ENCODE results near the gene PIEZO2. TPM values are rescaled to one million over a fixed set of nuclear protein-coding genes. Genes with fewer than 3 reads are reported as not detected.
"Not testable (repeated sequence)": the region's sequence is repeated elsewhere in the genome, so short reads cannot be mapped to it uniquely, and the experiment has no call there.

The PIEZO2 gene
- total RNA-seq, 4 donors from 2014 or later: 0.64 to 1.8 (median 1.6) TPM

DNA sequence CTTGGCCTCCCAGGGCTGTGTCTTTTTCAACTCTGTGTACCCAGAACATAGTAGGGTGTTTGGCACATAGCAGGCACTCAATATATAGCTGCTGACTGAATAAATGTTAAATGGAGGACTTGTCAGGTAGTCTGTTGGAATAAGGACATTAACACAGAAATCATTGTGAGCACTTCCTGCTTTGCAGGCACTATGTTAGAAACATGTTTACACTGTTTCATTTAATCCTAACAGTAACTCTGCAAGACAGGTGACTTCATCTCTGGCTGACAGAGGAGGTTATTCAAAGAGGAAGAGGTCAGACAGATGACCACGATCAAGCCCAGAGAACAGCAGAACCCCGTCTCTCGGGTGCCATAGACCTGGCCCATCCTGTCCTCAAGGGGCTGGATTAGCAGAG, 28.0 kb upstream of the PIEZO2 start:
- Histone ChIP-seq H3K27ac (peak overlapping the region in 1 of 4 donors; percentile 12), H3K27me3 (no peaks in the 10 kb centered on the region), H3K4me3 (no peak overlapping the region), H3K36me3 (no peaks in the 10 kb centered on the region), H3K4me1 (peaks cover 3 to 16% (median 5%) of the 10 kb centered on the region in 3 donors), H3K9me3 (no peaks in the 10 kb centered on the region)
- no peak for ATAC-seq
- TF ChIP-seq POLR2AphosphoS5 (IDR thresholded peaks at IDR 0.05) (no peak), EP300 (IDR thresholded peaks at IDR 0.05) (no peak), POLR2A (IDR thresholded peaks at IDR 0.05) (no peak)
- TF ChIP-seq, protein P1, sequence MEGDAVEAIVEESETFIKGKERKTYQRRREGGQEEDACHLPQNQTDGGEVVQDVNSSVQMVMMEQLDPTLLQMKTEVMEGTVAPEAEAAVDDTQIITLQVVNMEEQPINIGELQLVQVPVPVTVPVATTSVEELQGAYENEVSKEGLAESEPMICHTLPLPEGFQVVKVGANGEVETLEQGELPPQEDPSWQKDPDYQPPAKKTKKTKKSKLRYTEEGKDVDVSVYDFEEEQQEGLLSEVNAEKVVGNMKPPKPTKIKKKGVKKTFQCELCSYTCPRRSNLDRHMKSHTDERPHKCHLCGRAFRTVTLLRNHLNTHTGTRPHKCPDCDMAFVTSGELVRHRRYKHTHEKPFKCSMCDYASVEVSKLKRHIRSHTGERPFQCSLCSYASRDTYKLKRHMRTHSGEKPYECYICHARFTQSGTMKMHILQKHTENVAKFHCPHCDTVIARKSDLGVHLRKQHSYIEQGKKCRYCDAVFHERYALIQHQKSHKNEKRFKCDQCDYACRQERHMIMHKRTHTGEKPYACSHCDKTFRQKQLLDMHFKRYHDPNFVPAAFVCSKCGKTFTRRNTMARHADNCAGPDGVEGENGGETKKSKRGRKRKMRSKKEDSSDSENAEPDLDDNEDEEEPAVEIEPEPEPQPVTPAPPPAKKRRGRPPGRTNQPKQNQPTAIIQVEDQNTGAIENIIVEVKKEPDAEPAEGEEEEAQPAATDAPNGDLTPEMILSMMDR (IDR thresholded peaks at IDR 0.05): no peak
- 43 to 83% methylated on average over 3 of the region's 3 CpGs for WGBS, 2 donors (ENCODE audit: low coverage in 1 of 2)

DNA sequence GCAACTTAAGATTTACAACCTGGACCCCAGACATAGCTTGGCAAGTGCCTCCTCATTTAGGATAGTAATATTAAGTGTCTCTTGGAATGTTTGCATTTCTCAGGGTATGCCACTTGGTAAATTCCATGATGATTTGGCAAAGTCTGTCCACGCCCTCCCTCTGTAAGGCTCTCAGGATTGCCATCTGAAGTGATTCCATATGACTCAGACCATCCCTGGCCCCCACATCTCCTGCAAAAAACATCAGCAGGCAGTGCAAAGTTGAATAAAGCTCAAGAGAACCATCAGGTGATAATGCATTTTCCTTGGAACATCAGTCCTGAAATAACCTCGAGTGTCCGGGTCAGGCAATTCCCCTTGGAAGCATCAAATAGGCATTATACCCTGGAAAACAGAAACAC, 27.1 kb upstream of the PIEZO2 start:
- H3K27me3 ChIP-seq: no peaks in the 10 kb centered on the region
- H3K4me1 ChIP-seq: peaks cover 3 to 16% (median 5%) of the 10 kb centered on the region in 3 donors
- no peak for ATAC-seq
- TF ChIP-seq POLR2A (IDR thresholded peaks at IDR 0.05): no peak
- no peaks in the 10 kb centered on the region for H3K9me3 ChIP-seq
- WGBS, 2 donors (ENCODE audit: low coverage in 1 of 2): 49 to 76% methylated on average over 3 of the region's 3 CpGs
- no peak overlapping the region for H3K4me3 ChIP-seq
- no peaks in the 10 kb centered on the region for H3K36me3 ChIP-seq
- H3K27ac ChIP-seq: peak overlapping the region in 1 of 4 donors; percentile 69

DNA sequence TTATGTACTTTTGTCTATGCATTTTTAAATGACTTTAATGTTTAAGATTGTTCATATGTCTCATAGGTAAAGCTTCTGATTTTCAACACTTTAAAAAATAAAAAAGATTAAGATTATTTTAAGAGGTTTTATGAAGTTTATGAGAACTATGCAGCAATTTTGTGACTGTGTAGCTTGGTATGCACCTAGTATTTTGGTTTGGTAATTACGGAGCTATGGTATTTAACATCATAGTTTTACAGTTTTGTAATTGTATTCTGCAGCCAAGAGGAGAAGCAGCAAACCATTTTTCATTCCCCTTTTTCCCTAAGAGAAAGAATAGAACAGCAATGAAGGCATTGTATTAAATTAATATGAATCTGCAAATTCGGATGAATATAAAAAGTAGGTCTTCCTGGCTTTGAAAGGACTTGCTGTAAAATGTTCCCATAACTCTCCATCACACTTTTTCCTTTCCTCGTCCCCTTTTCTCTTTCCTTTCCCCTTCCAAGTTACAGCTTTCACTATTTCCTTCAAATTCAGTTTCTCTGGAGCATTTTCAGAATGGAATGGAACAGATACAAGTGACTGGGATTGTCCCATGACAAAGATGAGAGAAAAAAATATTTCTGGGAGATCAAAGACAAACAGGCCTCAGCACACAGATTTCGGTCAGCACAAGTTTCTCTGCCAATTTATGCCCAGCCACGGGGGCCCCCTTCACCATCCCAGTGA, 26.1 kb upstream of the PIEZO2 start:
- TF ChIP-seq, protein P1 (IDR thresholded peaks at IDR 0.05): no peak
- TF ChIP-seq EP300 (IDR thresholded peaks at IDR 0.05) (no peak), POLR2A (IDR thresholded peaks at IDR 0.05) (no peak), POLR2AphosphoS5 (IDR thresholded peaks at IDR 0.05) (no peak)
- 13 to 27% methylated on average over 5 of the region's 5 CpGs for WGBS, 2 donors (ENCODE audit: low coverage in 1 of 2)
- Histone ChIP-seq H3K27ac (peak overlapping the region in 3 of 4 donors; percentile 49 to 81 (median 69)), H3K9me3 (no peaks in the 10 kb centered on the region), H3K4me1 (peaks cover 3 to 16% (median 5%) of the 10 kb centered on the region in 3 donors), H3K4me3 (no peak overlapping the region), H3K27me3 (no peaks in the 10 kb centered on the region), H3K36me3 (no peaks in the 10 kb centered on the region)
- no peak for ATAC-seq

DNA sequence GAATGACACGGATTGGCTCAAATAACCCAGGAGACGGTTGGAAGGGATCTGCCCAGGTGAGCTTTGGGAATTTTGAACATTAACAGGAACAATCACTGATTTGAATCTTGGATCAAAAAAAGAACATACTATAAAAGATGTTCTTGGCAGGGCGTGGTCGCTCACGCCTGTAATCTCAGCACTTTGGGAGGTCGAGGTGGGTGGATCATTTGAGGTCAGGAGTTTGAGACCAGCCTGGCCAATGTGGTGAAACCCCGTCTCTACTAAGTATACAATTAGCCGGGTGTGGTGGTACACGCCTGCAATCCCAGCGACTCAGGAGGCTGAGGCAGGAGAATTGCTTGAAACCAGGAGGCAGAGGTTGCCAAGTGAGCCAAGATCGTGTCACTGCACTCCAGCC, 24.8 kb upstream of the PIEZO2 start:
- ATAC-seq, H3K27ac ChIP-seq: not testable (repeated sequence)
- WGBS, 2 donors (ENCODE audit: low coverage in 1 of 2): 74 to 78% methylated on average over 4 to 10 of the region's 11 CpGs

DNA sequence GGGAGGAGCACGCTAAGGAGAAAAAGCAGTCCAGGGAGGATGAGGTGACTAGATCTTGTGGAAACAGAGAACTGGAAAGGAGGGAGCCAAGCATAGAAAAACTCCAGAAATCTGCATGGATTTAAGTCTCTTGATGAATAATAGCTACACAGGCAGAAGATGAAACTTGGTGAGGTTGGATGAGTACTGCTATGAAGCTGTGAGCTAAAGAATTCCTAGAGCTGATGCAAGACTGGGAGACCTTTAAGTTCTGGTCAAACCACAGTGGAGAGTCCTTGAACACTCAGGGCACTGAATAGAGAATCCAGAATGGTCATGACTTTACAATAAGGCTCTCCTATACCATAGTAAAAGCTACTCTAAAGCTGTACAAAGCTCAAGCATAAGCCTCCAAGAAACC, 18.4 kb upstream of the PIEZO2 start:
- no peak for ATAC-seq
- no peaks in the 10 kb centered on the region for H3K9me3 ChIP-seq
- WGBS, 2 donors (ENCODE audit: low coverage in 1 of 2): 78% methylated on average over 1 of the region's 1 CpG; no CpG with 5 or more reads in 1 of the 2 donors
- H3K4me3 ChIP-seq: no peak overlapping the region
- H3K4me1 ChIP-seq: no peaks in the 10 kb centered on the region
- no peak overlapping the region for H3K27ac ChIP-seq
- TF ChIP-seq, protein P1 (IDR thresholded peaks at IDR 0.05): no peak
- H3K27me3 ChIP-seq: peaks cover 4% of the 10 kb centered on the region
- H3K36me3 ChIP-seq: no peaks in the 10 kb centered on the region

More for the DNA sequence above, 24.8 kb upstream of the PIEZO2 start:
- H3K36me3 ChIP-seq, H3K27me3 ChIP-seq, H3K4me3 ChIP-seq, H3K9me3 ChIP-seq: not testable (repeated sequence)
- peaks cover 3 to 16% (median 5%) of the 10 kb centered on the region in 3 donors for H3K4me1 ChIP-seq

DNA sequence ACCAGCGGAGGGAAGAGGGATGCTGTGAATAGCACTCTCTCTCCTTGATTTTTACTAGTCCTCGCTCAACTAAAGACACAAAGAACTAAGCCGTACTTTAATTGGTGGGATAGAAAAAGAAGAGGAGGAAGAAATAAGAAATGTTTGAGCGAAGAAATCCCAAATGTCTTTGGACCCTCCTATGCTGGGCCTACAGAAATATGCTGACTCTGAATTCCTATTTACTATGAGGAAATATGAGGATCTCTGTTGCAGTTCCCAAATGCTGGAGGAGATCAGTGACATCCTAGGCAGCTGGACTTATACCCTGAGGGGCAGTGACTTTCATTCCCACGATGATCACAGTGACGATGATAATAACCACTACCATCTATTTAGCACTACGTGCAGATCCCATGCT, 16.6 kb upstream of the PIEZO2 start:
- Histone ChIP-seq H3K4me1 (no peaks in the 10 kb centered on the region), H3K27me3 (peaks cover 4% of the 10 kb centered on the region), H3K9me3 (no peaks in the 10 kb centered on the region), H3K27ac (no peak overlapping the region), H3K36me3 (no peaks in the 10 kb centered on the region), H3K4me3 (no peak overlapping the region)
- TF ChIP-seq EP300 (IDR thresholded peaks at IDR 0.05): no peak
- WGBS, 2 donors (ENCODE audit: low coverage in 1 of 2): 94% methylated on average over 7 of the region's 7 CpGs
- ATAC-seq: no peak

All from gastroesophageal sphincter (tissue), 4 donors.